Measurements from ENCODE around the gene SSRP1.
A peak's percentile ranks its signal among the peaks of the same experiment; 100 is the strongest.

The SSRP1 gene

DNA sequence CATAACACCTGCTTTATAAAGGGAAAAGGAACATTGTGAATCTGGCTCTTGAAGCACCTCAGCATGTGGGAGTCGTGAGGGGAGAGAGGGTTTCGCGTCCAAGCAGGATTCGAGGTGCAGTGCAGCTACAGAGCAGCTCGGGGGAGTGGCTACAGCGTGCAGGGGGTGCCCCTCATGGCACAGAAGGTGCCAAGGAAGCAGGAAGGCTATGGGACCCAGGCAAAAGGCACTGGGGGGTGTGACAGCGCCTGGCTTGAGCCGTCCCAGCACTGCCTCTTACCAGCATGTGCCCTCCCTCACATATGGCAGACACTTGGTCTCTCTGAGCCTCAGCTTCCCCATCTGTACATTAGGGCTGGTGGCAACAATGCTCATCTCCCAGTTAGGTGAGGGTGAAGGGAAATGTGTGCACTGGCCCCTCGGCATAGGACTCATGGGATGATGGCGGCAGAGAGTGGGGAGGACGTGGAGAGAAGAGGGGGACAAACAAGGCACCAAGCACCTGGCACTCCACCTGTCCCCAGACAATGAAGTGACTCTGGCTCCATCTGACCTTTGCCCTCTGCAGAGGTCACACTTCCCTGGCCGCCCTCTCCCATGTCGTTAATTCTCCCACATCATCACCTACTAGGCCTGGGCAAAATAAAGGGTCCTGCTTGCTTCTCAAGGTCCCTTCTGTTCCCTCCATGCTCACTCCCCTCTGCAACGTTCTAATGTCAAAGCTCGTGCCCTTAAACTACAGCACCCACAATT, 21.3 kb downstream of the SSRP1 start:
- H3K4me3 ChIP-seq (ENCODE audit: low read depth, low read length), result no peak overlapping the region
- TF ChIP-seq, protein P1, sequence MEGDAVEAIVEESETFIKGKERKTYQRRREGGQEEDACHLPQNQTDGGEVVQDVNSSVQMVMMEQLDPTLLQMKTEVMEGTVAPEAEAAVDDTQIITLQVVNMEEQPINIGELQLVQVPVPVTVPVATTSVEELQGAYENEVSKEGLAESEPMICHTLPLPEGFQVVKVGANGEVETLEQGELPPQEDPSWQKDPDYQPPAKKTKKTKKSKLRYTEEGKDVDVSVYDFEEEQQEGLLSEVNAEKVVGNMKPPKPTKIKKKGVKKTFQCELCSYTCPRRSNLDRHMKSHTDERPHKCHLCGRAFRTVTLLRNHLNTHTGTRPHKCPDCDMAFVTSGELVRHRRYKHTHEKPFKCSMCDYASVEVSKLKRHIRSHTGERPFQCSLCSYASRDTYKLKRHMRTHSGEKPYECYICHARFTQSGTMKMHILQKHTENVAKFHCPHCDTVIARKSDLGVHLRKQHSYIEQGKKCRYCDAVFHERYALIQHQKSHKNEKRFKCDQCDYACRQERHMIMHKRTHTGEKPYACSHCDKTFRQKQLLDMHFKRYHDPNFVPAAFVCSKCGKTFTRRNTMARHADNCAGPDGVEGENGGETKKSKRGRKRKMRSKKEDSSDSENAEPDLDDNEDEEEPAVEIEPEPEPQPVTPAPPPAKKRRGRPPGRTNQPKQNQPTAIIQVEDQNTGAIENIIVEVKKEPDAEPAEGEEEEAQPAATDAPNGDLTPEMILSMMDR (IDR thresholded peaks at IDR 0.05; ENCODE audit: low read depth, low read length), result no peak
- no peak for DNase-seq (ENCODE audit: low read depth, low spot score)
- in situ Hi-C loops (cut with HindIII; ENCODE audit: low sequenced_read_pairs), result no loop called here

DNA sequence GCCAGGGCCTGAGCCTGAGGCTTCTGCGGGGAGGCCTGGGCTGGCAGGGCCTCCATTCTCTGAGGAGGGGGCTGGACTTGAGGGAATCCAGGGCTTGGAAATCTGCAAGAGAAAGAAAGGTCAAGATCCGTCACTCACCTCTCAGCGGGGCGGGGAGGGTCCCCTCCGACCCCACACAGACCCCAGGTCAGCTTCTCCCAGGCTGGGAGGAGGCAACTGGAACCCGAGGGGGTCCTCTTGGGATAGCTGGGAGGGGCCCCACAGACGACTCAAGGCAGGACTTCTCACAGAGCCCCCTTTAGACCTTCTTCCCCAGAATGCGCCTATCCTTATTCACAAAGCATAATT, 21.9 kb downstream of the SSRP1 start:
- in situ Hi-C loops (cut with HindIII; ENCODE audit: low sequenced_read_pairs), result no loop called here
- DNase-seq (ENCODE audit: low read depth, low spot score), result no peak
- H3K4me3 ChIP-seq (ENCODE audit: low read depth, low read length), result no peak overlapping the region
- TF ChIP-seq, protein P1 (IDR thresholded peaks at IDR 0.05; ENCODE audit: low read depth, low read length), result no peak

DNA sequence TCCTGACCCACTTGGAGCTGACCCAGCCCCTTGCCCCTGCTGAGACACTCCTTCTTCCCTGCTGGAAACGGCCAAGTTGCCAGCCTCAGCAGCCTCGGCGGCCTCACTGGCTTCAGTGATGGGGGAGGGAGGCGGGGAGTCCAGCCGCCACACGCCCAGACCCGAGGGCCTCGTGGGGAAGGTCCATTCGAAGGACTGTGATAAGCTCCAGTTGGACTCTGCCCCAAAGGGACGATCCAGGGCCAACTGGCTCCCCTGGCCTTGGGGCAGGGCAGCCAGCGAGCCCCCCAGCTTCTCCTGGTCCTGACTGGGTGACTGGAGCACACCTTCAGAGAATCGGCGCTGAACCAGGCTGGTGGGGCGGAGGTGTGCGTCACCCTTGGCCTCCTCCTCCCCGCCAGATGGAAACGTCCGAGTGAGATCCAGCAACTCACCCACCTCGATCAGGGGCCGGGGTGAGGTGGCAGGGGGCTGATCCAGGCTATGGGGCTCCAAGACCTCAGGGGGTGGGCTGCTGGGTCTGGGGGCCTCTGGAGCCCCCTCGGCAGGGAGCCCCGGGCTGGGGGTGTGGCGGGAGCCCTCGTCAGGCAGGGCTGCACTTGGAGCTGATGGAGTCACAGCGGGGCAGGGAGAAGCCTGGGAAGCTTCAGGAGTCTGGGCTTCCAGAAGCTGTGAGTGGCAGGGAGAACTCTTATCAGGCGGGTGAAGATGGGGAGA, 22.5 kb downstream of the SSRP1 start:
- in situ Hi-C loops (cut with HindIII; ENCODE audit: low sequenced_read_pairs), result no loop called here

DNA sequence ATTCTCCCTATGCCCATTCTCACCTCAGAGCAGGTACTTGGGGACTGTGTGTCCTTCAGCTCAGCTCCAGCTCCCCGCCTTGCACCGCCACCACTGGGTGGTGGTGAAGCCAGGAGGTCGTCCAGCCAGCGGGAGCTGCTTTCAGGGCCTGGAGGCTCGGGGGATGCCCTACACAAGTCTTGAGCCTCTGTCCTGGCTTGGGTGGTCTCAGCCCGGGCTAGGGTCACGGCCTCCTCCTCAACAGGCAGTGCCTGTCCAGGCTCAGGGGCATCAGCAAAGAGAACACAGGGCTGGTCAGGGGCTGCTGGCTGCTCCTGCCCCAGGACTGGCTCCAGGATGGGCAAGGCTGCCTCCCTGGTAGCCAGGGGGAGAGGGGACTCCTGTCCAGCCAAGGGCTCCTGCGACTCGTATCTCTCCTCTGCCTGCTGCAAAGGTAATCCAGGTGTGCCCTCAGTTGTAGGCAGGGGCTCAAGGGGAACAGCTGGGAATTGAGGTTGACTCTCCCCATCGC, 23.1 kb downstream of the SSRP1 start:
- DNase-seq (ENCODE audit: low read depth, low spot score), result no peak
- in situ Hi-C loops (cut with HindIII; ENCODE audit: low sequenced_read_pairs), result no loop called here
- TF ChIP-seq, protein P1 (IDR thresholded peaks at IDR 0.05; ENCODE audit: low read depth, low read length), result no peak
- H3K4me3 ChIP-seq (ENCODE audit: low read depth, low read length), result no peak overlapping the region

More for the DNA sequence above, 22.5 kb downstream of the SSRP1 start:
- DNase-seq (ENCODE audit: low read depth, low spot score), result no peak
- TF ChIP-seq, protein P1 (IDR thresholded peaks at IDR 0.05; ENCODE audit: low read depth, low read length), result no peak
- no peak overlapping the region for H3K4me3 ChIP-seq (ENCODE audit: low read depth, low read length)

DNA sequence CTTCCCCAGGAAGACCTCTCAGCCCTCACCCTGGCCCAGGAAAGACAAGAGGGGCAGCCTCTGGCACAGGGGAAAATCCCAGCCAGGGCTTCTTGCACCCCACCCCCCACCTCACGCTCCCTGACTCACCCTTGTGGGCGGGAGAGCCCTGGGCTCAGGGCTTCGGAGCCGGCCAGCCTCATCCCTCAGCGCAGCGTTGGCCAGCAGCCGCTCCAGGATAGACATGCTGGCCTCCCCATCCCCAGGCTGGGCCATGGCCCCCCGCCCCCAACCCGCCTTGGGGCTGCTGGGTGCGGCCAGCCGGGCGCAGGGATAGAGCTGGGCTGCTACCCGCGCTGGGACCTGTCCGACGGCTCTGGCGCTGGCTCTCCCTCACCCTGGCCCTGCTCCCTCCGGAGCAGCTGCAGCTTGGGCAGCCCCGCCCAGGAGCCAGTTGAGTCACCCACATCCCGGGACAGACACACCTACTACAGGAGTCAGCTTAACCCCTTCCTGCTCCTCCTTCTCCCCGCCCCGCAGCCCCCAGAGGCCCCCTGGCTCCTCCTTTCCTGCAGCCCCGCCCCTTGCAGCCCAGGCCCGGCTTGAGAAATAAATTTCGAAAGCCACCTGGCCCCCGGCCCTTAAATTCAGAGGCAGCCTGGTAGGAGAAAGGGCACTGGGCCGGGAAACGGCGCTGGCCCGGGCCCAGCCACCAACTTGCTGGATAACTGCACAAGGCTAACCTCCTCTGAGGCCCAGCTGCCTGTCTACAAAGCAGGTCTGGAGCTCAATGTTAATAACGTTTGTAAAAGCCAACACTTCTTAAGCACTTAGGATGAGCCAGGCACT, 24.4 kb downstream of the SSRP1 start:
- H3K4me3 ChIP-seq (ENCODE audit: low read depth, low read length), result peak overlapping the region; percentile 45
- in situ Hi-C loops (cut with HindIII; ENCODE audit: low sequenced_read_pairs), result no loop called here
- TF ChIP-seq, protein P1 (IDR thresholded peaks at IDR 0.05; ENCODE audit: low read depth, low read length), result no peak
- DNase-seq (ENCODE audit: low read depth, low spot score), result peak; percentile 98

DNA sequence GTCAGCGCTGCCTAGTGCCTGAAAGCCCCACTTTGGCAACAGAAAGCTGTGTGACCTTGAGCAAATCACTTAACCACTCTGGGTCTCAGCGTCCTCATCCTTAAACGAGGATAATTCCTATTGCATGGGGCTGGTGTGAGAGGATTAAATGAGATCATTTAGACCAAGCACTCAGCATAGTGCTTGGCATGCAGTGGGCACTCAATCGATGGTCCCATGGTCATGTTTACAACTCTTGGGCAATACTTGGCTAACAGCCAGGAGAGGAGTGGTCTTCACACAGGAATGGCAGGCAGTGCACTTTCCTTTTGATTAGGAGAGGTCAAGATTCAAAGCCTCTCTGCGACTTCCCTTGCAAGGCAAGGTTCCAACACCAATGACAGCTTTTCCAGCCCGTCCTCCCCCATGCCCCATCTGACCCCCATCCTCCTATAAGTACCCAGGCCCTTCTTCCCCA, 25.0 kb downstream of the SSRP1 start:
- TF ChIP-seq, protein P1 (IDR thresholded peaks at IDR 0.05; ENCODE audit: low read depth, low read length), result no peak
- in situ Hi-C loops (cut with HindIII; ENCODE audit: low sequenced_read_pairs), result no loop called here
- H3K4me3 ChIP-seq (ENCODE audit: low read depth, low read length), result peak overlapping the region; percentile 45
- no peak for DNase-seq (ENCODE audit: low read depth, low spot score)
